ENCODE results near the gene CBX8.

DNA sequence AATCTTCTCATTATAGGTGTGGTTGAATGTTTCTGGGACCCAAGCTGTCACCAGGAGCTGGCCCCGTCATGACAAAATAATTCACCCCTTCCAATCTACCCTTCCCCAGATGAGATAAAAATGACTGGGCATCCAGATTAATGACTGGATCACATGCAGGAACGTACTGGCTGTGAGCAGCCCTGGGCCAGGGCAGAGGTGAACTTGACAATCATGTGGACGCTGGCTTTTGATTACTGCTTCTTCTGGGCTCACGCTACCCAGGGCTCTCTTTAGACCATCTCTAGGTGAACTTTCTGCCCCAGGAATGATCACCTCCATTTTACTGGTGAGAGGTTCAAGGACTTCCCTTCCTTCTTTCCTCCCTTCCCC lies 24.1 kb upstream of the CBX8 start:
- no peak for TF ChIP-seq POLR2A (IDR thresholded peaks at IDR 0.05; ENCODE audit: low read length)
- no peak for TF ChIP-seq GATA1 (IDR thresholded peaks at IDR 0.05; ENCODE audit: low read depth, low read length)

All from erythroblast (primary cell).